Fibroblast of skin of abdomen (primary cell): ENCODE measurements around the gene TTC7B.

Source experiments
- DNase-seq: peaks from one replicate; pipeline ENCODE4 v3.0.0-alpha.2; 2013

The TTC7B gene

GRCh38 chr14:90571149-90571947 is 244.9 kb downstream of the TTC7B start:
- DNase-seq, result no peak

GRCh38 chr14:90570461-90570860 is 245.8 kb downstream of the TTC7B start:
- no peak for DNase-seq

GRCh38 chr14:90569606-90570387 is 246.4 kb downstream of the TTC7B start:
- DNase-seq, result no peak

- no peak for DNase-seq
Measured at GRCh38 chr14:90569201-90569600, 247.0 kb downstream of the TTC7B start.

GRCh38 chr14:90568405-90568804 is 247.8 kb downstream of the TTC7B start:
- no peak for DNase-seq

- no peak for DNase-seq
Measured at GRCh38 chr14:90567991-90568390, 248.2 kb downstream of the TTC7B start.

- DNase-seq, result no peak
Measured at GRCh38 chr14:90567191-90567590, 249.0 kb downstream of the TTC7B start.

GRCh38 chr14:90566481-90566880 is 249.7 kb downstream of the TTC7B start:
- no peak for DNase-seq

GRCh38 chr14:90564496-90564895 is 251.7 kb downstream of the TTC7B start:
- no peak for DNase-seq

- no peak for DNase-seq
Measured at GRCh38 chr14:90562652-90563051, 253.6 kb downstream of the TTC7B start.

GRCh38 chr14:90561920-90562319 is 254.3 kb downstream of the TTC7B start:
- DNase-seq, result no peak

- no peak for DNase-seq
Measured at GRCh38 chr14:90560991-90561390, 255.2 kb downstream of the TTC7B start.

GRCh38 chr14:90560558-90560957 is 255.7 kb downstream of the TTC7B start:
- no peak for DNase-seq

GRCh38 chr14:90559811-90560492 is 256.3 kb downstream of the TTC7B start:
- DNase-seq, result no peak

- no peak for DNase-seq
Measured at GRCh38 chr14:90558983-90559590, 257.1 kb downstream of the TTC7B start.

GRCh38 chr14:90558041-90558982 is 257.9 kb downstream of the TTC7B start:
- no peak for DNase-seq

GRCh38 chr14:90557516-90557915 is 258.7 kb downstream of the TTC7B start:
- DNase-seq, result no peak

- no peak for DNase-seq
Measured at GRCh38 chr14:90556666-90557450, 259.4 kb downstream of the TTC7B start.

GRCh38 chr14:90556012-90556477 is 260.2 kb downstream of the TTC7B start:
- DNase-seq, result peak; percentile 16

- DNase-seq, result no peak
Measured at GRCh38 chr14:90555126-90556011, 260.9 kb downstream of the TTC7B start.
